Measurements from ENCODE around the gene GATAD2A. TPM values are rescaled to one million over a fixed set of nuclear protein-coding genes. Genes with fewer than 3 reads are reported as not detected.

Gene GATAD2A
- total and polyA plus RNA-seq, 7 donors = 18.5 to 65.9 (median 43.4) TPM

- peaks cover 38% of the 10 kb centered on the region for H3K4me1 ChIP-seq
These were observed 23.3 kb downstream of the GATAD2A start for GRCh38 chr19:19428746-19429145.

GRCh38 chr19:19429361-19429760 is 23.9 kb downstream of the GATAD2A start:
- 79 to 87% (median 81%) methylated on average over 12 of the region's 12 CpGs for whole genome bisulfite sequencing, 3 donors
- intact Hi-C loops (cut with DNase I) = no loop called here
- DNase-seq (no peak), ATAC-seq (no peak)
- Histone ChIP-seq H3K4me3 (no peak overlapping the region), H3K27me3 (ENCODE audit: insufficient read depth in 3 of 3, low read length in 2 of 3) (no peaks in the 10 kb centered on the region), H3K36me3 (ENCODE audit: insufficient read depth in 1 of 2, low read depth in 1 of 2) (no peaks in the 10 kb centered on the region), H3K4me1 (peaks cover 40% of the 10 kb centered on the region), H3K27ac (no peak overlapping the region), H3K9me3 (no peaks in the 10 kb centered on the region)
- TF ChIP-seq, protein P1, sequence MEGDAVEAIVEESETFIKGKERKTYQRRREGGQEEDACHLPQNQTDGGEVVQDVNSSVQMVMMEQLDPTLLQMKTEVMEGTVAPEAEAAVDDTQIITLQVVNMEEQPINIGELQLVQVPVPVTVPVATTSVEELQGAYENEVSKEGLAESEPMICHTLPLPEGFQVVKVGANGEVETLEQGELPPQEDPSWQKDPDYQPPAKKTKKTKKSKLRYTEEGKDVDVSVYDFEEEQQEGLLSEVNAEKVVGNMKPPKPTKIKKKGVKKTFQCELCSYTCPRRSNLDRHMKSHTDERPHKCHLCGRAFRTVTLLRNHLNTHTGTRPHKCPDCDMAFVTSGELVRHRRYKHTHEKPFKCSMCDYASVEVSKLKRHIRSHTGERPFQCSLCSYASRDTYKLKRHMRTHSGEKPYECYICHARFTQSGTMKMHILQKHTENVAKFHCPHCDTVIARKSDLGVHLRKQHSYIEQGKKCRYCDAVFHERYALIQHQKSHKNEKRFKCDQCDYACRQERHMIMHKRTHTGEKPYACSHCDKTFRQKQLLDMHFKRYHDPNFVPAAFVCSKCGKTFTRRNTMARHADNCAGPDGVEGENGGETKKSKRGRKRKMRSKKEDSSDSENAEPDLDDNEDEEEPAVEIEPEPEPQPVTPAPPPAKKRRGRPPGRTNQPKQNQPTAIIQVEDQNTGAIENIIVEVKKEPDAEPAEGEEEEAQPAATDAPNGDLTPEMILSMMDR (IDR thresholded peaks at IDR 0.05) = no peak

More at GRCh38 chr19:19428746-19429145, 23.3 kb downstream of the GATAD2A start:
- intact Hi-C loops (cut with DNase I) = no loop called here
- 86 to 90% (median 86%) methylated on average over 10 of the region's 10 CpGs for WGBS, 3 donors
- ATAC-seq (peak in 1 of 4 donors; percentile 20), DNase-seq (no peak)
- H3K9me3 ChIP-seq = no peaks in the 10 kb centered on the region
- H3K27me3 ChIP-seq (ENCODE audit: insufficient read depth in 3 of 3, low read length in 2 of 3) = no peaks in the 10 kb centered on the region
- no peak overlapping the region for H3K27ac ChIP-seq
- TF ChIP-seq, protein P1 (IDR thresholded peaks at IDR 0.05) = no peak
- no peak overlapping the region for H3K4me3 ChIP-seq
- no peaks in the 10 kb centered on the region for H3K36me3 ChIP-seq (ENCODE audit: insufficient read depth in 1 of 2, low read depth in 1 of 2)

- Histone ChIP-seq H3K27me3 (ENCODE audit: insufficient read depth in 3 of 3, low read length in 2 of 3) (no peaks in the 10 kb centered on the region), H3K4me1 (peaks cover 31% of the 10 kb centered on the region), H3K36me3 (ENCODE audit: insufficient read depth in 1 of 2, low read depth in 1 of 2) (no peaks in the 10 kb centered on the region), H3K9me3 (no peaks in the 10 kb centered on the region), H3K27ac (no peak overlapping the region), H3K4me3 (no peak overlapping the region)
- DNase-seq (no peak), ATAC-seq (no peak)
- 68 to 84% (median 73%) methylated on average over 2 of the region's 2 CpGs for WGBS, 3 donors
- TF ChIP-seq, protein P1 (IDR thresholded peaks at IDR 0.05) = no peak
- intact Hi-C loops (cut with DNase I) = no loop called here
These were observed 27.3 kb downstream of the GATAD2A start for GRCh38 chr19:19432732-19433131.

DNA sequence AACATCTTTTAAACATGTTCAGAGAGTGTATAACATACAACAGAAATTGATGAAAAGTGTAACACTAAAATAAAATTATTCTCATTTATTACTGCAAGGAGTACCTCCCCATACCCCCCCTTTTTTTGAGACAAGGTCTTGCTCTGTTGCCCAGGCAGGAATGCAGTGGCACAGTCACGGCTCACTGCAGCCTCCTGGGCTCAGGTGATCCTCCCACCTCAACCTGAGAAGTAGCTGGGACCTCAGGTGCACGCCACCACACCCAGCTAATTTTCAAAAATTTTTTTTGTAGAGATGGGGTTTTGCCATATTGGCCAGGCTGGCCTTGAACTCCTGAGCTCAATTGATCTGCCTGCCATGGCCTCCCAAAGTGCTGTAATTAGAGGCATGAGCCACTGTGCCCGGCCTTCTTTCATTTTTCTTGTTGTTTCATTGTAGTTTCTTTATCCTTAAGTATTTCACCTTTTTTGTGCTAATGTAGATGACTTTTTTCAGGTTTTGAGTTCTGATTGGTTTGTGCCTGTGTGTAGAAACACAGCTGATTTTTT is 28.3 kb downstream of the GATAD2A start:
- DNase-seq = no peak
- Histone ChIP-seq H3K4me1 (peaks cover 31% of the 10 kb centered on the region), H3K4me3 (no peak overlapping the region), H3K27ac (peak overlapping the region; percentile 65), H3K27me3 (ENCODE audit: insufficient read depth in 3 of 3, low read length in 2 of 3) (no peaks in the 10 kb centered on the region), H3K36me3 (ENCODE audit: insufficient read depth in 1 of 2, low read depth in 1 of 2) (no peaks in the 10 kb centered on the region), H3K9me3 (no peaks in the 10 kb centered on the region)
- TF ChIP-seq, protein P1 (IDR thresholded peaks at IDR 0.05) = no peak
- WGBS, 3 donors = 77 to 89% (median 85%) methylated on average over 3 of the region's 3 CpGs
- no peak for ATAC-seq
- intact Hi-C loops (cut with DNase I) = no loop called here

- TF ChIP-seq, protein P1 (IDR thresholded peaks at IDR 0.05) = no peak
- Histone ChIP-seq H3K9me3 (no peaks in the 10 kb centered on the region), H3K27me3 (ENCODE audit: insufficient read depth in 3 of 3, low read length in 2 of 3) (no peaks in the 10 kb centered on the region), H3K27ac (peak overlapping the region; percentile 65), H3K4me3 (no peak overlapping the region), H3K36me3 (ENCODE audit: insufficient read depth in 1 of 2, low read depth in 1 of 2) (no peaks in the 10 kb centered on the region), H3K4me1 (peaks cover 29% of the 10 kb centered on the region)
- DNase-seq (peak; percentile 66 to 80), ATAC-seq (peak; percentile 78 to 90 (median 88))
- WGBS, 3 donors = 27 to 33% (median 29%) methylated on average over 8 of the region's 8 CpGs
- intact Hi-C loops (cut with DNase I) = no loop called here
These were observed 29.1 kb downstream of the GATAD2A start for GRCh38 chr19:19434483-19435045.

All from psoas muscle (tissue), 8 donors.